PC-3 (cell line): ENCODE data around the gene PKDREJ.

Experiments
- CTCF ChIP-seq: fragments of 300-600 bp; sonication (generic); conservative IDR thresholded peaks from 2 replicates; pipeline ENCODE4 v1.5.1; 2017; ENCODE audit warnings: antibody characterized with exemption, low read depth, mild to moderate bottlenecking, low read length
- EZH2 ChIP-seq: fragments of 300-600 bp; sonication (generic); IDR thresholded peaks from one replicate; pipeline ENCODE4 v1.6.1; 2017; ENCODE audit warnings: antibody characterized with exemption, mild to moderate bottlenecking, low read length; ENCODE audit not compliant: unreplicated experiment

GRCh38 chr22:46230262-46230901 lies 32.8 kb downstream of the PKDREJ start:
- TF ChIP-seq CTCF, result no peak
- TF ChIP-seq EZH2, result no peak
